Mesothelial cell of epicardium (in vitro differentiated cells): ENCODE measurements around the gene RNPS1. TPM values are rescaled to one million over a fixed set of nuclear protein-coding genes. Genes with fewer than 3 reads are reported as not detected.

Experiments
- DNase-seq, 2 experiments: peaks; one replicate each; pipeline ENCODE4 v3.0.0; 2021; ENCODE audit warnings: low spot score in 2 of 2; ENCODE audit not compliant: unreplicated experiment in 2 of 2
- H3K27ac Mint-ChIP-seq: 2 replicates; pipeline ENCODE4 v1.8.0; 2021; ENCODE audit warnings: mixed read lengths
- H3K27me3 Mint-ChIP-seq: 2 replicates; pipeline ENCODE4 v1.8.0; 2021; ENCODE audit warnings: low read depth, mixed read lengths
- H3K36me3 Mint-ChIP-seq: 2 replicates; pipeline ENCODE4 v1.8.0; 2021; ENCODE audit warnings: mixed read lengths
- H3K4me1 Mint-ChIP-seq: 2 replicates; pipeline ENCODE4 v1.8.0; 2021; ENCODE audit warnings: mixed read lengths
- H3K4me3 Mint-ChIP-seq: 2 replicates; pipeline ENCODE4 v1.8.0; 2021; ENCODE audit warnings: mild to moderate bottlenecking, moderate library complexity, mixed read lengths
- H3K9me3 Mint-ChIP-seq: 2 replicates; pipeline ENCODE4 v1.8.0; 2021; ENCODE audit warnings: mixed read lengths
- CTCF ChIP-seq: fragments of 200-600 bp; sonication (generic); IDR thresholded peaks from one replicate; pipeline ENCODE4 v1.5.0; 2021; ENCODE audit warnings: antibody characterized with exemption; ENCODE audit not compliant: unreplicated experiment
- total RNA-seq: library from RNA; stranded (reverse); gene quantifications from 3 replicates; pipeline ENCODE4 v1.2.1, GENCODE V29; 2021

The RNPS1 gene
- total RNA-seq, 1 donor from 2014 or later = 229 TPM

DNA sequence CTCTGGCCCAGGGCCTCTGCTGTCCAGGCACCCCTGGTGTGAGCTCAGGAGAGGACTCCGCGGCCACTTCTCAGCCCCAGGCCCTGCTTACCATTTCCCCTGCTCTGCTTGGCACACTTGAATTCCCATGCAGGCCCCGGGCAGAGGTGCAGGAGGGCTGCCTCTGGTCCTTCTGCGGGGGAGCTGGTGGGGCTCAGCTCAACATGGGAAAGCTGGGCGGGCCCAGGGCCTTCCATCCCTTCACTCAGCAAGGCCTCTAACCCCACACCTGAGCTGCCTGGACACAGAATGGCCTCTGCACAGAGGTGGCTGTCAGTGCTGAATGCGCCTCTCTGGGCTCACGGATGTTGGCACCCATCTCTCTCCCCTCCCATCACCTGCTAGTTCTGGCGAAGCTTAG lies 12.5 kb upstream of the RNPS1 start:
- Mint-ChIP-seq H3K27ac (no peak overlapping the region), H3K36me3 (no peaks in the 10 kb centered on the region), H3K27me3 (peaks cover 40% of the 10 kb centered on the region), H3K4me1 (no peaks in the 10 kb centered on the region), H3K4me3 (no peak overlapping the region), H3K9me3 (no peaks in the 10 kb centered on the region)
- no peak for TF ChIP-seq CTCF
- no peak for DNase-seq

DNA sequence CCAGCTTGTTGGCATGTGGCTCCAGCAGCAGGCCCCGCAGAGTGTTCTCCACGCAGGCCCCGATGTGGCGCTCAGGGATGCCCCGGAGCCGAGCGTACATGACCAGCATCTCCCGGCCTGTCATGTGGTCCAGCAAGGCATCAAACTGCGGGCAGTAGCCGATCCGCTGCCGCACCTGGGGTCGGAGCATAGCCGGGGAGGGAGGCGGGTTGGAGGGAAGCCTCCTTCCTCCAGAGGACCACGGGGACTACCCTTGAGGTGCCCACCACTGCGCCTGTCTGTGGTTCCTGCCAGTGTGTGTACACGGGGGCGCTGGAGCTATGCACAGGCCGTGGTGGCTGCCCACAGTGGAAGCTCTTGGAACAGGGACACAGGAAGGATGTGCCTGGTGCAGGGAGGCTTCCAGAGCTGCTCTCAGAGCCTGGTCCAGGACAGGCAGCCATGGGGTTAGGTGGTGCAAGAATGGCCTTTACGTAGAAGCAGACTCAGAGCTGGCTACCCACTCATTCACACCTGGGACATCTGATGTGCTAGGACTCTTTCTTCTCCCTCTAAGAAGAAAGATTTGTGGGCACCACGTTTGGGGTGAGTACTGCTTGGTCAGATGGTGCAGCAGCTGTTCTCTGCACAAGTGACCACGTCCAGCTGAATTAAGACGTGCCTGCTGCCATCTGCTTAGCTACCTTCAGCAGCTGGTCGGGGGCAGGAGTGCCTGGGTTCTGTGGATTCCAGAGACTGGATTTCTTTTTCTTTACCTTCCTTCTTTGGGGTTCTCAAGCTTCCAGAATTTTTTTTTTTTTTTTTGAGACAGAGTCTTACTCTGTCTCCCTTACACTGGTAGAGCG lies 11.3 kb upstream of the RNPS1 start:
- no peak overlapping the region for H3K4me3 Mint-ChIP-seq
- H3K27ac Mint-ChIP-seq = no peak overlapping the region
- DNase-seq = no peak
- H3K9me3 Mint-ChIP-seq = no peaks in the 10 kb centered on the region
- no peak for TF ChIP-seq CTCF
- H3K4me1 Mint-ChIP-seq = no peaks in the 10 kb centered on the region
- H3K36me3 Mint-ChIP-seq = no peaks in the 10 kb centered on the region
- H3K27me3 Mint-ChIP-seq = peaks cover 40% of the 10 kb centered on the region

DNA sequence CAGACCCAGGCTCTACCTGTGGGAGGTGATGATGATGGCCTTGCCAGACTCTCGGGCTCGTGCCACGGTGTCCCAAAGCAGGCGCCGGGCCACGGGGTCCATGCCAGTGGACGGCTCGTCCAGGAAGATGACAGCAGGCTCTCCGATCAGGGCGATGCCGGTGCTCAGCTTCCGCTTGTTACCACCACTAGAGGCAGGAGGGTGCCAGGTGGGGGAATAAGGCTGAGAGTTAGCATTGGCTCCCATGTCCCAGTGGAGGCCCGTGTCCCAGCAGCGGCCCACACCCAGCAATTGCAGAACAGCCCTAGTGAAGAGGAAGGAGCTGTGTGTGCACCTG lies 10.3 kb upstream of the RNPS1 start:
- no peak for DNase-seq
- Mint-ChIP-seq H3K36me3 (peaks cover 2% of the 10 kb centered on the region), H3K4me1 (no peaks in the 10 kb centered on the region), H3K27ac (no peak overlapping the region), H3K27me3 (peaks cover 37% of the 10 kb centered on the region), H3K4me3 (no peak overlapping the region), H3K9me3 (no peaks in the 10 kb centered on the region)
- no peak for TF ChIP-seq CTCF

DNA sequence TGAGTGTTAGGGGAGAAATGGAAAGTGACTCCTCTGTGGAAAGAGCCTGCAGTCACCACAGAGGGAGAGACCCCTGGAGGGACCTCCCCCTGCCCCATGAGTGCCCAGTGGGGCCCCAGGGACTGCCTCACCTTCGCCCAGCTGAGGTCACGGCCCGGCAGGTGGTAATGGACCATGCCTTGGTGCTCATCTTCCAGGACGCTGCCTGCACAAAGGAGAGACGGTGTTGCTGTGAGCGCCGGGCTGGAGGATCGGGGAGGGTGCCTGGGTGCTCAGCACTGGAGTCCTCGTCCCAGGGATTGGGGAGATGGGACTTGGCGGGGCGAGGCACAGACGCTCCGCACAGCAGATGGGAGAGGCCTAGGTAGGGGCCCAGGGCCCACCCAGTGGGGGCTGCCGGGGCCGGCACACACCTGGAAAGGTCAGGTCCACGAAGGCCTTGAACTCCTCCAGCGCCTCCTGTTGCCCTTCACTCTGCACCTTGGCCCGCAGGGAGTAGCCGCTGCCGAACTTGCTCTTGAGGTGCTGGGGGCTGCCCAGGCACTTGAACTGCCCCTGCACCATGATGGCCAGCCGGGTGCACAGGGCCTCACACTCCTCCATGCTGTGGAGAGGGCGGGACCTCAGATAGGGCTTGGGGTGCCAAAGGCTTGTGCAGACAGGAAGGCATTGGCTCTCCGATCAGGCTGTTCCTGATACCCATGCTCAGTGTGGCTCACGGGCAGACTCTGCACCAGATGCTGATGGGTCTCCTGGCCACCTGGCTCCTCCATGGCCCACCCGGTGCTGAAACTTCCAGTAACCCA lies 9.7 kb upstream of the RNPS1 start:
- H3K36me3 Mint-ChIP-seq = peaks cover 2% of the 10 kb centered on the region
- no peak overlapping the region for H3K27ac Mint-ChIP-seq
- no peak for DNase-seq
- H3K27me3 Mint-ChIP-seq = peaks cover 37% of the 10 kb centered on the region
- H3K9me3 Mint-ChIP-seq = no peaks in the 10 kb centered on the region
- TF ChIP-seq CTCF = no peak
- H3K4me1 Mint-ChIP-seq = no peaks in the 10 kb centered on the region
- no peak overlapping the region for H3K4me3 Mint-ChIP-seq

- Mint-ChIP-seq H3K27ac (no peak overlapping the region), H3K27me3 (peaks cover 37% of the 10 kb centered on the region)
- TF ChIP-seq CTCF = no peak
Observed at GRCh38 chr16:2276368-2277195, 8.7 kb upstream of the RNPS1 start.

More at GRCh38 chr16:2276368-2277195, 8.7 kb upstream of the RNPS1 start:
- no peak for DNase-seq
- H3K9me3 Mint-ChIP-seq = no peaks in the 10 kb centered on the region
- peaks cover 2% of the 10 kb centered on the region for H3K36me3 Mint-ChIP-seq
- H3K4me1 Mint-ChIP-seq = no peaks in the 10 kb centered on the region
- no peak overlapping the region for H3K4me3 Mint-ChIP-seq
